ENCODE data around the gene IRF2BP1. TPM values are rescaled to one million over a fixed set of nuclear protein-coding genes. Genes with fewer than 3 reads are reported as not detected.

Gene IRF2BP1
- polyA plus RNA-seq, 4 donors = 18.1 to 31.1 (median 20.1) TPM

- DNase-seq (ENCODE audit: low read depth in 4 of 4, low spot score in 3 of 4) = no peak
Observed at GRCh38 chr19:45863840-45864628, 21.9 kb downstream of the IRF2BP1 start, which contains the start of gene FOXA3. Gene FOXA3, plus strand, starts transcription at chr19:45864326. Its CDS starts 131 bp downstream, at chr19:45864457.

DNA sequence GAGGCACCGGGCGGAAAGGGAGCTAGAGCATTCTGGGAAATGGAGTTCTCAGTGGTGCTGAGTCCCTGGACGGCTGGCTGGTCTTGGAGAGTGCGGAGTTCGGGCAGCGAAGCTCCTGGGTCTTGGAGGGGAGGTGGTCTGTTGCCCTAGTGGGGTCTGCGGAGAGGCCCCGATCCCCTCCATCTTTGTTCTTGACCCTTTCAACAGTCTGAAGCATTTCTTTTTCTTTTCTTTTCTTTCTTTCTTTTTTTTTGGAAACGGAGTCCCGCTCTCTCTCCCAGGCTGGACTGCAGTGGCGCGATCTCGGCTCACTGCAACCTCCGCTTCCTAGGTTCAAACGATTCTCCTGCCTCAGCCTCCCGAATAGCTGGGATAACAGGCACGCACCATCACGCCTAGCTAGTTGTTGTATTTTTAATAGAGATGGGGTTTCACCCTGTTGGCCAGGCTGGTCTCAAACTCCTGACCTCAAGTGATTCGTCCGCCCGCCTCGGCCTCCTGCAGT lies 22.6 kb downstream of the IRF2BP1 start:
- no peak for DNase-seq (ENCODE audit: low read depth in 4 of 4, low spot score in 3 of 4)

DNA sequence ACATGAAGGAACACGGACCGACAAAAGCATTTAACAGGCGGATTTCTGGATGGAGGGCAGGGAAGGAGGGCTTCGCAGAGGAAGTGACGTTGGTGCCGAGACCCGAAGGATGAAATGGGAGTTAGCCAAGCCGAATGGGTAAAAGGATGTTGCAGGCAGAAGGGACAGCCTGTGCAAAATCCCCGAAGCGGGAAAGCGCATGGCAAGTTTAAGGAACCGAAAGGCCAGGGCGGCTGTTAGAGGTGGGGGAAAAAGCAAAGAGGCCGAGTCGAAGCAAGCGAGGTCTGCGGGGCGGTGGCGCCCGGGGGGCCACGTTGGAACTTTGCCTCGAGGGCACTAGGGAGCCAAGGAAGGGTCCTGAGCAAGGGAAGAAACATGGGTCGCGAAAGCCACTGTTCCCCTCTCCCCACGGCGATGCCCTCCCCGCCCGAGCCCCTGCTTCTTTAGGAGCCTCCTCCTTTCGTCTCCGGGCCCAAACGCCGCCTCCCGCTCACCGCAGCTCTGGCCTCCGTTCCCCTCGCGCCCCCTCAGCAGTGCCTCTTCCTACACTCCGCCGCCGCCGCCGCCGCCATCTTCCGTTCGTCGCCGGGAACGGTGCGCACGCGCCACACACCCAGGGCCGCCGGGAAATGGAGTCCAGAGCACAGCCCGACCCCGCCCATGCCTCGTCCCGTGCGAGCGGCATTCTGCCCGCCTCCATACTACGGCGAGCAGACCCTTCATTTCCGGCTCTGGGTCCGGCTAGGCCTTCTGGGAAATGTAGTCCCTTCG lies 23.2 kb downstream of the IRF2BP1 start, which contains the start of gene SYMPK:
Gene SYMPK (minus strand): TSS at position 584 of the 771 bp plus-strand sequence. CDS start 8,652 bp downstream, outside the sequence.
- peak; percentile 95 to 98 (median 96) for DNase-seq (ENCODE audit: low read depth in 4 of 4, low spot score in 3 of 4)

- no peak for DNase-seq (ENCODE audit: low read depth in 4 of 4, low spot score in 3 of 4)
Observed at GRCh38 chr19:45862271-45862563, 23.7 kb downstream of the IRF2BP1 start.

DNA sequence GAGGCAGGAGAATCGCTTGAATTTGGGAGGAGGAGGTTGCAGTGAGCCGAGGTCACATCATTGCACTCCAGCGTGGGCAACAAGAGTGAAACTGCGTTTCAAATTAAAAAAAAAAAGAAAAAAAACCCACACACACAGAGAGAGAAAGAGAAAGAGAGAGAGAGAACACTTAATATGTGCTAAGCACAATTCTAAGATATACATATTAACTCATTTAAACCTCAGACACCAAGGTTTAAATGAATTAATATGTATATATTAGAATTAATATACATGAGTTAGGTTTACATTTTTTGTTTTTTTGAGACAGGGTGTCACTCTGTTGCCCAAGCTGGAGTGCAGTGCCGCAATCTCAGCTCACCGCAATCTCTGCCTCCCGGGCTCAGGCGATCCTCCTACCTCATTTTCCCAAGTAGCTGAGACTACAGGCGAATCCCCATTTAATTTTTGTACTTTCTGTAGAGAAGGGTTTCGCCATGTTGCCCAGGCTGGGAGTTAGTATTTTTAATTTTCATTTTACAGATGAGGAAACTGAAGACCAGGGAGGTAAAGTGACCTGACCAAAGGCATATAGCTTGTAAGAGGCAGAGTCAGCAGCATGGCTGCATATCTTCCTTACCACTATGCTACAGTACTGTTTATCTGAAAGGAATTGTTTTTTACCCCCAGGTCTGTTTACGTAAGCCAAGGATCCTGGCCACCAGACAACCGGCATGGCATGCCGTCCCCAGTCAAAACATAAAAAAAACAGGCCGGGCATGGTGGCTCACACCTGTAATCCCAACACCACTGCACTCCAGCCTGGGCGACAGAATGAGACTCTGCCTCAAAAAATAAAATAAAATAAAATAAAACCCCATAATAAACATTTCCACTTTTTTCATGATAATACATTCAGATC lies 25.3 kb downstream of the IRF2BP1 start:
- DNase-seq (ENCODE audit: low read depth in 4 of 4, low spot score in 3 of 4) = no peak

DNA sequence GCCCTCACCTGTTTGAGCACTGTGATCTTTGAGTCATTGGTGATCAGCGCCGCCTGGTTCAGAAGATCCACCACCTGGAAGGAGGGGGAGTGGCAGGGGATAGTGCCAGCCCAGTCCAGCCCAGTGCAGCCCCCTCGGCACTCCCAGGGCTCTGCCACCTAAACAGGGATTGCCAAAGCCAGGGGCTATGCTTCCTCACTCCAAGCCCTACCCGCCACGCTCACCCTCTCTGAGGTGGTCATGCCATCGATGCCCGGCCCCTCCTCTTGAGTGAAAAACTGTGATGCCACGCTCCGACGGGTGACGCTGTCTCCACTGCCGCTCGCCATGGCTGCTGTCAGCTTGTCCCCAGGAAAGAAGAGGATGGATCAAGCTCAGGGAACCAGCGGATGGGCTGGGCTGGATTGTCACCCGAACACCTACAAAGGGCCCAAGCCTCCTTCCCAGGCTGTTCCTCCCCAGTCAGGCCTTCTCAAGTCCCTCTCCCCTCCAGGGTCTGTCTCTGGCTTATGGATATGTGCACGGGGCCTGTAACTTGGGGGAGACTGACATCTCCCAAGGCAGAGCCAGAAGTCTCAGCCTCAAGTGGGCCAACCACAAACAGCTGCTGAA lies 31.7 kb downstream of the IRF2BP1 start:
- DNase-seq (ENCODE audit: low read depth in 4 of 4, low spot score in 3 of 4) = no peak

DNA sequence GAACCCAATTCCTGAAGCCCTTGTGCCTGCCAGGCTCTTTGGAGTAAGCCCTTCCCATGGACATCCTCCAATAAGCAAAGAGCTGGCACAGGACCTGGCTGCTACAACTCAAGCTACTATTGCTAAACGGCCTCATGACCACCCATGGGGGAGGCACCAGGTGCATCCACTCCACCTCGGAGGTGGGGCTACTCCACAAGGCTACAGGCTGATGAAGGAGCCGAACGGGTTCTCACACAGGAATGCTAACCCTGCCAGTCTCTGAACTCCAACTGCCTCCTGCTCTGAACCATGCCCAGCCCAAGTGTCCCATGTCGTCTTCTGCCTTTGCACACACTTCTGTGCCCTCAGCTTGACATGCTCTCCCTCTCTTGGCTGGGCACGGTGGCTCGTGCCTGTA lies 33.0 kb downstream of the IRF2BP1 start:
- DNase-seq (ENCODE audit: low read depth in 4 of 4, low spot score in 3 of 4) = no peak

DNA sequence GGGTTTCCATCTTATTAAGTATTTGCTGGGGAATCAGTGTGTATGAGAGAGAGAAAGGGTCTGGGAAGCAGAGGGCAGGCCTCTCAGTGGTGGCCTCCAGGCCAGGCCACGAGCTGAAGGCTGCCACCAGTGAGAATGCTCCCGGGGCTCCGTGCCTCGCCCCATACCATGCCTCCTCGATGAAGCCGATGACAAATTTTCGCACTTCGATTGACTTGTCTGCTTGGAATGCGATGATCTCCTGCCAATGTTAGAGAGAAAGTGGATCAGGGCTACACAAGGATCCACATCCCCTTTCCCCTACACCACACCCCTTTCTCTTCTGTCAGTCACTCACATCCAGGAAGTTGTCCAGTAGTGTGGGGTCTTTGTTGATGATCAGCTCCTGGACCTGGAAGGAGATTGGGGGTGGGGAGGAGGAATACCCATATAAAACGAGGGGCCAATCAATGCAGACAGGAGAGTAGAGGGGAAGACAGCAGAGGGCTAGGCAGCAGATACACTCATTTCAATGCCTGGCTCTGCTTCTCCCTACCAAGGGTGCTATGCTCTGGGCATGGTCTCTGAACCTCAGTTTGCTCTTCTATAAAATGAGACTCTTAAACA lies 33.7 kb downstream of the IRF2BP1 start:
- no peak for DNase-seq (ENCODE audit: low read depth in 4 of 4, low spot score in 3 of 4)

DNA sequence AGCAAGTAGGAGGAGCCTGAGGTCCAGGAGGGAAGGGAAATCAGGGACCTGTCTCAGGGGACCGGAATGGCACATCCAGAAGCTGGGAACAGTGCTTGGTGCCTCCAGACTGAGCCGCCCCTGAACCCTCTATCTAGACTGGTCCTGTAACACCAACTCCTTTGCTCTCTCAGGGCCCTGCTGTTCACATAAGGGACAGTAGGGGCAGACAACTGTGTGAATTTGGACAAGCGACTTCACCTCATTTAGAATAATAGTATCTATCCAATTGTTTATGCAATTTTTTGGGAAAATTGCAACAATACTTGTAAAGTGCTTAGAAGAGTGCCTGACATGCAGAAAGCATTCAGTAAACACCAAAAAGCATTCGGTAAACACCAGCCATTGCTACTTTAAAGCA lies 37.0 kb downstream of the IRF2BP1 start:
- no peak for DNase-seq (ENCODE audit: low read depth in 4 of 4, low spot score in 3 of 4)

GRCh38 chr19:45847663-45848062 lies 38.3 kb downstream of the IRF2BP1 start:
- no peak for DNase-seq (ENCODE audit: low read depth in 4 of 4, low spot score in 3 of 4)

GRCh38 chr19:45842198-45842597 lies 43.7 kb downstream of the IRF2BP1 start:
- DNase-seq (ENCODE audit: low read depth in 4 of 4, low spot score in 3 of 4) = no peak

- DNase-seq (ENCODE audit: low read depth in 4 of 4, low spot score in 3 of 4) = no peak
Observed at GRCh38 chr19:45834970-45835369, 51.0 kb downstream of the IRF2BP1 start.

Other genes starting within 250 kb of the IRF2BP1 start
- gene EML2, start 246.7 kb downstream of the IRF2BP1 start, polyA plus RNA-seq (ENCODE audit: insufficient read length in 4 of 4) = 10 to 100 TPM; 16.1 to 24.6 (median 21.6) TPM
- gene GIPR, start 217.9 kb downstream of the IRF2BP1 start, polyA plus RNA-seq (ENCODE audit: insufficient read length in 4 of 4) = under 1 TPM; 0.33 to 0.80 (median 0.58) TPM
- gene SNRPD2, start 194.2 kb downstream of the IRF2BP1 start, polyA plus RNA-seq (ENCODE audit: insufficient read length in 4 of 4) = 100 to 1,000 TPM; 282 to 375 (median 322) TPM
- gene QPCTL, start 193.5 kb downstream of the IRF2BP1 start, polyA plus RNA-seq (ENCODE audit: insufficient read length in 4 of 4) = 10 to 100 TPM in 1 of 4 donors, 1 to 10 TPM in 3; 6.2 to 12.7 (median 8.4) TPM
- 10 to 100 TPM; 13.3 to 19.0 (median 14.7) TPM for gene FBXO46, start 155.2 kb downstream of the IRF2BP1 start, polyA plus RNA-seq (ENCODE audit: insufficient read length in 4 of 4)
- under 1 TPM in 1 of 4 donors, not detected in 3; 0.03 TPM for gene MEIOSIN, start 152.7 kb downstream of the IRF2BP1 start, polyA plus RNA-seq (ENCODE audit: insufficient read length in 4 of 4)
- 10 to 100 TPM; 15.7 to 31.7 (median 21.6) TPM for gene SIX5, start 116.9 kb downstream of the IRF2BP1 start, polyA plus RNA-seq (ENCODE audit: insufficient read length in 4 of 4)
- gene DMPK, start 103.7 kb downstream of the IRF2BP1 start, polyA plus RNA-seq (ENCODE audit: insufficient read length in 4 of 4) = 10 to 100 TPM; 41.9 to 53.6 (median 47.1) TPM
- 10 to 100 TPM; 28.0 to 40.3 (median 29.1) TPM for gene DMWD, start 93.3 kb downstream of the IRF2BP1 start, polyA plus RNA-seq (ENCODE audit: insufficient read length in 4 of 4)
- gene RSPH6A, start 70.8 kb downstream of the IRF2BP1 start, polyA plus RNA-seq (ENCODE audit: insufficient read length in 4 of 4) = under 1 TPM in 1 of 4 donors, not detected in 3; 0.05 TPM
- gene SYMPK, start 23.0 kb downstream of the IRF2BP1 start, polyA plus RNA-seq (ENCODE audit: insufficient read length in 4 of 4) = 10 to 100 TPM; 49.2 to 67.7 (median 58.9) TPM
- gene FOXA3, start 21.8 kb downstream of the IRF2BP1 start, polyA plus RNA-seq (ENCODE audit: insufficient read length in 4 of 4) = under 1 TPM; 0.14 to 0.79 (median 0.43) TPM
- 1 to 10 TPM; 4.6 to 6.3 (median 5.2) TPM for gene MYPOP, start 16.5 kb upstream of the IRF2BP1 start, polyA plus RNA-seq (ENCODE audit: insufficient read length in 4 of 4)
- gene NANOS2, start 28.6 kb upstream of the IRF2BP1 start, polyA plus RNA-seq (ENCODE audit: insufficient read length in 4 of 4) = under 1 TPM in 1 of 4 donors, not detected in 3; 0.08 TPM
- gene NOVA2, start 87.7 kb upstream of the IRF2BP1 start, polyA plus RNA-seq (ENCODE audit: insufficient read length in 4 of 4) = 1 to 10 TPM; 4.3 to 5.3 (median 4.4) TPM
- 10 to 100 TPM; 10.6 to 14.6 (median 11.1) TPM for gene CCDC61, start 109.3 kb upstream of the IRF2BP1 start, polyA plus RNA-seq (ENCODE audit: insufficient read length in 4 of 4)
- under 1 TPM; 0.22 to 0.76 (median 0.39) TPM for gene PGLYRP1, start 136.9 kb upstream of the IRF2BP1 start, polyA plus RNA-seq (ENCODE audit: insufficient read length in 4 of 4)
- under 1 TPM; 0.18 to 0.43 (median 0.30) TPM for gene IGFL4, start 154.9 kb upstream of the IRF2BP1 start, polyA plus RNA-seq (ENCODE audit: insufficient read length in 4 of 4)
- gene IGFL3, start 238.5 kb upstream of the IRF2BP1 start, polyA plus RNA-seq (ENCODE audit: insufficient read length in 4 of 4) = not detected